HEK293T (cell line): ENCODE measurements around the gene SPOPL.

Source experiments
- ARNT ChIP-seq: fragments of 450-650 bp; IDR thresholded peaks from 2 replicates; pipeline ENCODE4 v1.6.1; 2017; ENCODE audit warnings: mild to moderate bottlenecking
- BHLHE40 ChIP-seq: fragments of 450-650 bp; IDR thresholded peaks from 2 replicates; pipeline ENCODE4 v1.6.1; 2016; ENCODE audit warnings: mild to moderate bottlenecking, moderate library complexity, borderline replicate concordance
- CTBP1 ChIP-seq: fragments of 450-650 bp; IDR thresholded peaks from 2 replicates; pipeline ENCODE4 v1.6.1; 2016; ENCODE audit warnings: borderline replicate concordance
- FOXA1 ChIP-seq: fragments of 450-650 bp; IDR thresholded peaks from 2 replicates; pipeline ENCODE4 v1.6.1; 2016; ENCODE audit warnings: mild to moderate bottlenecking
- FOXM1 ChIP-seq: fragments of 450-650 bp; IDR thresholded peaks from 2 replicates; pipeline ENCODE4 v1.6.1; 2017; ENCODE audit warnings: mild to moderate bottlenecking, borderline replicate concordance
- NFRKB ChIP-seq: fragments of 450-650 bp; IDR thresholded peaks from 2 replicates; pipeline ENCODE4 v1.6.1; 2016; ENCODE audit warnings: mild to moderate bottlenecking, moderate library complexity
- PKNOX1 ChIP-seq: fragments of 450-650 bp; IDR thresholded peaks from 2 replicates; pipeline ENCODE4 v1.6.1; 2016
- SP1 ChIP-seq: fragments of 450-650 bp; IDR thresholded peaks from 2 replicates; pipeline ENCODE4 v1.6.1; 2017

- no peak for TF ChIP-seq BHLHE40
- no peak for TF ChIP-seq ARNT
- TF ChIP-seq CTBP1, result no peak
- no peak for TF ChIP-seq PKNOX1
- no peak for TF ChIP-seq SP1
- TF ChIP-seq FOXM1, result no peak
- no peak for TF ChIP-seq FOXA1
- no peak for TF ChIP-seq NFRKB
Observed at GRCh38 chr2:138504546-138505235, 3.1 kb downstream of the SPOPL start.
